CD14-positive monocyte (primary cell): Measurements from ENCODE around the gene XRCC4. TPM values are rescaled to one million over a fixed set of nuclear protein-coding genes. Genes with fewer than 3 reads are reported as not detected.

Source experiments
- DNase-seq, 3 donors: peaks; one replicate each; pipeline ENCODE4 v3.0.0-alpha.2; 2011 to 2022
- H2AFZ ChIP-seq: 2 replicates; pipeline ENCODE4 v1.6.0; 2012; ENCODE audit warnings: mild to moderate bottlenecking, low read depth, low read length, inconsistent platforms; ENCODE audit not compliant: insufficient read depth, poor library complexity, severe bottlenecking
- H3K27ac ChIP-seq, 2 donors: 1 replicate in 1 of 2; 2 replicates in 1 of 2; pipeline ENCODE4 v1.5.1; 2012 to 2013; ENCODE audit warnings: low read length in 2 of 2, control low read depth in 1 of 2, inconsistent platforms in 1 of 2, low read depth in 1 of 2, mild to moderate bottlenecking in 1 of 2
- H3K27me3 ChIP-seq, 2 donors: one replicate each; pipeline versions ENCODE4 v1.6.0 to v1.6.1; 2011 to 2013; ENCODE audit warnings: low read length in 2 of 2; ENCODE audit not compliant: control insufficient read depth in 2 of 2, insufficient read depth in 2 of 2
- H3K36me3 ChIP-seq, 2 donors: replicated peaks in 1 of 2; 1 replicate in 1 of 2; 2 replicates in 1 of 2; pipeline versions ENCODE4 v1.5.1 to v1.6.1; 2012 to 2013; ENCODE audit warnings: low read length in 2 of 2, control low read depth in 1 of 2, inconsistent platforms in 1 of 2, mild to moderate bottlenecking in 1 of 2; ENCODE audit not compliant: insufficient read depth in 2 of 2, control insufficient read depth in 1 of 2
- H3K4me1 ChIP-seq, 2 donors: 1 replicate in 1 of 2; 2 replicates in 1 of 2; pipeline versions ENCODE4 v1.5.1 to v1.6.1; 2012 to 2013; ENCODE audit warnings: low read length in 2 of 2, control low read depth in 1 of 2, inconsistent platforms in 1 of 2, mild to moderate bottlenecking in 1 of 2, moderate library complexity in 1 of 2; ENCODE audit not compliant: insufficient read depth in 2 of 2, control insufficient read depth in 1 of 2
- H3K4me2 ChIP-seq: replicated peaks from 2 replicates; pipeline ENCODE3; 2012; ENCODE audit warnings: low read length, moderate library complexity, mild to moderate bottlenecking; ENCODE audit not compliant: poor library complexity, severe bottlenecking; ENCODE audit errors: extremely low read depth
- H3K4me3 ChIP-seq, 3 experiments: fragments of 200-600 bp in 1 of 3; sonication (generic) in 1 of 3; replicated peaks in 1 of 3; 1 replicate in 2 of 3; 2 replicates in 1 of 3; pipeline ENCODE4 v1.5.1; 2011 to 2013; ENCODE audit warnings: low read length in 3 of 3, mild to moderate bottlenecking in 3 of 3, control low read depth in 2 of 3, low read depth in 2 of 3, inconsistent platforms in 1 of 3, moderate library complexity in 1 of 3
- H3K79me2 ChIP-seq: 2 replicates; pipeline ENCODE4 v1.6.0; 2012; ENCODE audit warnings: mild to moderate bottlenecking, control low read depth, inconsistent platforms, low read length, moderate library complexity; ENCODE audit not compliant: insufficient read depth
- H3K9ac ChIP-seq: 2 replicates; pipeline ENCODE4 v1.6.0; 2017; ENCODE audit warnings: low read length, mild to moderate bottlenecking; ENCODE audit not compliant: insufficient read depth, poor library complexity, severe bottlenecking
- H3K9me3 ChIP-seq, 2 donors: replicated peaks in 1 of 2; 1 replicate in 1 of 2; 2 replicates in 1 of 2; pipeline versions ENCODE4 v1.5.1 to v1.6.1; 2012 to 2013; ENCODE audit warnings: low read length in 2 of 2, control low read depth in 1 of 2; ENCODE audit not compliant: control insufficient read depth in 1 of 2, insufficient read depth in 1 of 2
- H4K20me1 ChIP-seq: 2 replicates; pipeline ENCODE4 v1.6.0; 2012; ENCODE audit warnings: mild to moderate bottlenecking, low read length, control low read depth, moderate library complexity; ENCODE audit not compliant: insufficient read depth
- H3K27ac Mint-ChIP-seq, 7 donors: one replicate each; pipeline ENCODE4 v1.8.0; 2020; ENCODE audit warnings: mild to moderate bottlenecking in 7 of 7, mixed read lengths in 7 of 7, moderate library complexity in 6 of 7, inconsistent platforms in 2 of 7
- H3K27me3 Mint-ChIP-seq, 3 donors: one replicate each; pipeline ENCODE4 v1.8.0; 2021 to 2022; ENCODE audit warnings: low read depth in 3 of 3, mild to moderate bottlenecking in 3 of 3, mixed read lengths in 3 of 3, moderate library complexity in 3 of 3, inconsistent platforms in 1 of 3
- H3K36me3 Mint-ChIP-seq, 2 donors: one replicate each; pipeline ENCODE4 v1.8.0; 2020; ENCODE audit warnings: mixed read lengths in 2 of 2, inconsistent platforms in 1 of 2, mild to moderate bottlenecking in 1 of 2
- H3K4me1 Mint-ChIP-seq: one replicate; pipeline ENCODE4 v1.8.0; 2020; ENCODE audit warnings: mild to moderate bottlenecking, mixed read lengths
- H3K4me3 Mint-ChIP-seq, 2 donors: one replicate each; pipeline ENCODE4 v1.8.0; 2020; ENCODE audit warnings: mild to moderate bottlenecking in 2 of 2, mixed read lengths in 2 of 2, moderate library complexity in 1 of 2
- H3K9me3 Mint-ChIP-seq, 7 donors: one replicate each; pipeline ENCODE4 v1.8.0; 2020 to 2022; ENCODE audit warnings: mixed read lengths in 7 of 7, mild to moderate bottlenecking in 6 of 7, moderate library complexity in 6 of 7, inconsistent platforms in 2 of 7
- CTCF ChIP-seq: fragments of 200-600 bp; IDR thresholded peaks from one replicate; pipeline ENCODE4 v1.8.0; 2022; ENCODE audit warnings: antibody characterized with exemption, mild to moderate bottlenecking
- WGBS: methylation state at CpG from one replicate; pipeline ENCODE4 v1.1.5; 2013; ENCODE audit warnings: missing lambda C conversion rate; ENCODE audit not compliant: insufficient coverage; 5-methylcytosine and 5-hydroxymethylcytosine counted together
- intact Hi-C, 2 donors: fragments of 100-400 bp; cut with micrococcal nuclease; formaldehyde crosslinking; loops; one replicate each; pipeline versions ENCODE4 v1.15.0 to v1.15.1; 2023
- polyA plus RNA-seq, 3 donors: library from polyadenylated mRNA; depleted of rRNA in 1 of 3; unstranded in 2 of 3; stranded (reverse) in 1 of 3; fragments of 300-500 nt in 2 of 3; fragments of >200 nt in 1 of 3; fragmentation: Illumina TruSeq in 2 of 3; gene quantifications; 1 replicate in 2 of 3; 2 replicates in 1 of 3; pipeline ENCODE4 v1.2.3, GENCODE V29; 2012 to 2021

The XRCC4 gene
- polyA plus RNA-seq, 3 donors: 4.0 to 21.8 (median 16.3) TPM

GRCh38 chr5:83342465-83342864, 265.1 kb downstream of the XRCC4 start:
- no peak overlapping the region for H3K4me3 ChIP-seq
- Mint-ChIP-seq H3K9me3 (peaks cover 9 to 20% (median 14%) of the 10 kb centered on the region in 7 donors), H3K4me1 (peaks cover 14% of the 10 kb centered on the region), H3K4me3 (no peak overlapping the region), H3K36me3 (peaks cover 6 to 9% of the 10 kb centered on the region in 2 donors), H3K27ac (no peak overlapping the region), H3K27me3 (no peaks in the 10 kb centered on the region)
- peaks cover 5 to 19% of the 10 kb centered on the region in 2 donors for H3K9me3 ChIP-seq
- no peaks in the 10 kb centered on the region for H4K20me1 ChIP-seq
- intact Hi-C loops: no loop called here
- WGBS: no CpG with 5 or more reads among the region's 2 CpGs
- no peaks in the 10 kb centered on the region for H3K79me2 ChIP-seq
- no peak overlapping the region for H3K27ac ChIP-seq
- no peak for DNase-seq
- no peak for TF ChIP-seq CTCF
- H2AFZ ChIP-seq: no peak overlapping the region
- no peak overlapping the region for H3K9ac ChIP-seq
- H3K36me3 ChIP-seq: peaks cover 0 to 10% of the 10 kb centered on the region in 2 donors
- no peak overlapping the region for H3K4me2 ChIP-seq
- no peaks in the 10 kb centered on the region for H3K27me3 ChIP-seq
- H3K4me1 ChIP-seq: peaks cover 13% of the 10 kb centered on the region in 2 donors

- Histone ChIP-seq H3K4me3 (no peak overlapping the region), H3K9me3 (peaks cover 13 to 27% of the 10 kb centered on the region in 2 donors), H3K9ac (no peak overlapping the region), H4K20me1 (no peaks in the 10 kb centered on the region), H3K27me3 (no peaks in the 10 kb centered on the region), H3K79me2 (no peaks in the 10 kb centered on the region), H3K4me1 (peaks cover 13% of the 10 kb centered on the region in 2 donors), H3K36me3 (peaks cover 0 to 18% of the 10 kb centered on the region in 2 donors), H3K4me2 (no peak overlapping the region), H2AFZ (no peak overlapping the region), H3K27ac (no peak overlapping the region)
- H3K4me1 Mint-ChIP-seq: peaks cover 14% of the 10 kb centered on the region
- WGBS: 100% methylated on average over 1 of the region's 2 CpGs
- TF ChIP-seq CTCF: no peak
- H3K27ac Mint-ChIP-seq: peak overlapping the region in 1 of 7 donors; percentile 13
- intact Hi-C loops: no loop called here
- no peaks in the 10 kb centered on the region for H3K27me3 Mint-ChIP-seq
- H3K36me3 Mint-ChIP-seq: peaks cover 10 to 17% of the 10 kb centered on the region in 2 donors
- peaks cover 17 to 28% (median 20%) of the 10 kb centered on the region in 7 donors for H3K9me3 Mint-ChIP-seq
- H3K4me3 Mint-ChIP-seq: no peak overlapping the region
- no peak for DNase-seq
Measured at GRCh38 chr5:83343299-83343698, 266.0 kb downstream of the XRCC4 start.
